Suprapubic skin (tissue), 4 donors: ENCODE data around the gene MYO9A. TPM values are rescaled to one million over a fixed set of nuclear protein-coding genes. Genes with fewer than 3 reads are reported as not detected.

Source experiments
- DNase-seq, 2 donors: peaks; one replicate each; pipeline ENCODE4 v3.0.0-alpha.2; 2019; ENCODE audit warnings: low spot score in 2 of 2
- H3K27ac ChIP-seq: fragments of 200-600 bp; sonication (generic); one replicate; pipeline ENCODE4 v1.5.1; 2019
- H3K27me3 ChIP-seq: fragments of 200-600 bp; sonication (generic); one replicate; pipeline ENCODE4 v1.5.1; 2019
- H3K36me3 ChIP-seq: fragments of 200-600 bp; sonication (generic); one replicate; pipeline ENCODE4 v1.5.1; 2019
- H3K4me1 ChIP-seq: fragments of 200-600 bp; sonication (generic); one replicate; pipeline ENCODE4 v1.5.1; 2019
- H3K4me3 ChIP-seq: fragments of 200-600 bp; sonication (generic); one replicate; pipeline ENCODE4 v1.5.1; 2019; ENCODE audit warnings: mild to moderate bottlenecking
- H3K9me3 ChIP-seq: fragments of 200-600 bp; sonication (generic); one replicate; pipeline ENCODE4 v1.5.1; 2019
- EP300 ChIP-seq: sonication (generic); formaldehyde crosslinking; IDR thresholded peaks from one replicate; pipeline ENCODE4 v1.6.1; 2017; ENCODE audit warnings: antibody characterized with exemption
- POLR2A ChIP-seq, 2 donors: fragments of 450-650 bp; IDR thresholded peaks; one replicate each; pipeline ENCODE4 v1.6.1; 2017; ENCODE audit warnings: antibody characterized with exemption in 2 of 2, mild to moderate bottlenecking in 2 of 2, moderate library complexity in 2 of 2
- POLR2AphosphoS5 ChIP-seq, 3 donors: sonication (generic); formaldehyde crosslinking; IDR thresholded peaks; one replicate each; pipeline ENCODE4 v1.6.1; 2017; ENCODE audit warnings: antibody characterized with exemption in 3 of 3
- WGBS: methylation state at CpG from one replicate; pipeline ENCODE4 v1.1.5; 2018; 5-methylcytosine and 5-hydroxymethylcytosine counted together
- total RNA-seq, 4 donors: library from RNA; depleted of rRNA; stranded (reverse); fragments of >200 nt; gene quantifications; one replicate each; pipeline ENCODE4 v1.1.0, GENCODE V29; 2016
- TF ChIP-seq, protein P1 (sequence below), 2 donors: fragments of 200-600 bp in 1 of 2; fragments of 450-650 bp in 1 of 2; sonication (generic) in 1 of 2; IDR thresholded peaks; one replicate each; pipeline ENCODE4 v1.5.1; 2016 to 2019; ENCODE audit warnings: antibody characterized with exemption in 2 of 2, mild to moderate bottlenecking in 1 of 2, moderate library complexity in 1 of 2

Gene MYO9A
- total RNA-seq, 4 donors from 2014 or later: 54.0 to 89.7 (median 61.8) TPM

DNA sequence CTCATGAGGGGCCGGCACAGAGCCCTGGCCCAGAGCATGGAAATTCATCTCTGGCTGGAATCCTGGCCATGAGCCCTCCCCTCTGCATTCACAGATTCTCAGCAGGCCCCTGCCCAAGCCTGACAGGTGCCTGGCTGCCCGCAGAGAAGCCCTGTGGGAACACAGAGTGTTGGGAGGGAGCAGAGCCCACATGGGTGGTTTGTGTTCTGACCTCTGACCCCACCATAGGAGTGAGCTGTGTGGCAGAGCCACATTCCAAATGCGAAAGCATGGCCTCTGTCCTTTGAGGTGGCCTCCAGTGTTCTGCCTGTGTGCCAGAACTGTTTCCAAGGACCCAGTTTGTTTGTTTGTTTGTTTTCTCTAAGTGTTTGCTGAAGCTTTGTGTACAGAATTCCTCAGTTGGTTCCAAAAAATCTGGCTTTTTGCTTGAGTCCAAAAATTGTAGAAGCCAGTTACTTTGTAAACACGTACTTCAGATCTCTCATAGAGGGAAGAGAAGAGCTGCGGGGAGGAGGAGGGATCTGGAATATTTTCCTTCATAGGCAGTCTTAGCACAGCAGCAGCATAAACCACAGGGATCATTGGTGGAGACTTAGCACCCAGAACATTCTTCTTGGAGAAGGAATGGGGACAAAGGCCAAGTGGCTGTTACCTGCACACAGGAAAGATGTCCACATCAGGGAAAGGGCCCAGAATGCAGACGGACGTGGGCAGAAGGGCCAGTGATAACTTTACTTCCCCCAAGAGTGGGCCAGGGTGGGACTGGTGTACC lies 43.6 kb upstream of the MYO9A start:
- no peaks in the 10 kb centered on the region for H3K36me3 ChIP-seq
- no peaks in the 10 kb centered on the region for H3K27me3 ChIP-seq
- 87% methylated on average over 7 of the region's 7 CpGs for WGBS
- H3K4me1 ChIP-seq: no peaks in the 10 kb centered on the region
- no peak overlapping the region for H3K4me3 ChIP-seq
- no peak for DNase-seq
- no peak overlapping the region for H3K27ac ChIP-seq
- H3K9me3 ChIP-seq: no peaks in the 10 kb centered on the region
- TF ChIP-seq POLR2AphosphoS5 (IDR thresholded peaks at IDR 0.05): no peak
- TF ChIP-seq, protein P1, sequence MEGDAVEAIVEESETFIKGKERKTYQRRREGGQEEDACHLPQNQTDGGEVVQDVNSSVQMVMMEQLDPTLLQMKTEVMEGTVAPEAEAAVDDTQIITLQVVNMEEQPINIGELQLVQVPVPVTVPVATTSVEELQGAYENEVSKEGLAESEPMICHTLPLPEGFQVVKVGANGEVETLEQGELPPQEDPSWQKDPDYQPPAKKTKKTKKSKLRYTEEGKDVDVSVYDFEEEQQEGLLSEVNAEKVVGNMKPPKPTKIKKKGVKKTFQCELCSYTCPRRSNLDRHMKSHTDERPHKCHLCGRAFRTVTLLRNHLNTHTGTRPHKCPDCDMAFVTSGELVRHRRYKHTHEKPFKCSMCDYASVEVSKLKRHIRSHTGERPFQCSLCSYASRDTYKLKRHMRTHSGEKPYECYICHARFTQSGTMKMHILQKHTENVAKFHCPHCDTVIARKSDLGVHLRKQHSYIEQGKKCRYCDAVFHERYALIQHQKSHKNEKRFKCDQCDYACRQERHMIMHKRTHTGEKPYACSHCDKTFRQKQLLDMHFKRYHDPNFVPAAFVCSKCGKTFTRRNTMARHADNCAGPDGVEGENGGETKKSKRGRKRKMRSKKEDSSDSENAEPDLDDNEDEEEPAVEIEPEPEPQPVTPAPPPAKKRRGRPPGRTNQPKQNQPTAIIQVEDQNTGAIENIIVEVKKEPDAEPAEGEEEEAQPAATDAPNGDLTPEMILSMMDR (IDR thresholded peaks at IDR 0.05): no peak
- TF ChIP-seq POLR2A (IDR thresholded peaks at IDR 0.05): no peak
- no peak for TF ChIP-seq EP300

DNA sequence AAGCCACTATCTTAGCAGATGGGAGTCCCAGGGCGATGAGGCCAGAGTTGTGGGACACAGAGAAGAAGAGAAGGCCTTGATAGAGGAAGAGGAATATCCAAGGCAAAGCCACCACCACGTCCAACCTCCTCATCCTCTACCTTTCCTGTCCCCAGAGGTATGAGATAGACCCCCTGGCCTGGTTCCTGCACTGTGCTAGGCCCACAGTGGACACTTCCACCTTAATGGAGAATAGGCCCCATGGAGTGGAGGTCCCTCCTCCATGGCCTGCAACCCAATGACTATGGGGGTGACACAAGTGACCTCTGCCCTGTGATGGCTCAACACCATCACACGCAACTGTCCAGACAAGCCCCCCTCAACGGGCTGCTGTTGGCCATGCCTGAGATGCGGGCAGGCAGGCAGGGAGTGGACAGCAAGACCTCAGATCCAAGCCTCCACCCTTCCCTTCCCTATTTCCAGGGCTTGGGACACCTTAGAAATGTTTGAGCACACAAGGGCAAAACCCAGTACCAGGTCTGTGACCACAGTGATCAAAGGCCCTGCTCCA lies 42.8 kb upstream of the MYO9A start:
- Histone ChIP-seq H3K4me1 (peaks cover 2% of the 10 kb centered on the region), H3K9me3 (no peaks in the 10 kb centered on the region), H3K27me3 (no peaks in the 10 kb centered on the region), H3K36me3 (no peaks in the 10 kb centered on the region), H3K4me3 (no peak overlapping the region), H3K27ac (no peak overlapping the region)
- 88% methylated on average over 5 of the region's 5 CpGs for WGBS
- TF ChIP-seq POLR2AphosphoS5 (IDR thresholded peaks at IDR 0.05) (no peak), POLR2A (IDR thresholded peaks at IDR 0.05) (no peak), EP300 (no peak)
- TF ChIP-seq, protein P1 (IDR thresholded peaks at IDR 0.05): no peak
- DNase-seq: no peak

DNA sequence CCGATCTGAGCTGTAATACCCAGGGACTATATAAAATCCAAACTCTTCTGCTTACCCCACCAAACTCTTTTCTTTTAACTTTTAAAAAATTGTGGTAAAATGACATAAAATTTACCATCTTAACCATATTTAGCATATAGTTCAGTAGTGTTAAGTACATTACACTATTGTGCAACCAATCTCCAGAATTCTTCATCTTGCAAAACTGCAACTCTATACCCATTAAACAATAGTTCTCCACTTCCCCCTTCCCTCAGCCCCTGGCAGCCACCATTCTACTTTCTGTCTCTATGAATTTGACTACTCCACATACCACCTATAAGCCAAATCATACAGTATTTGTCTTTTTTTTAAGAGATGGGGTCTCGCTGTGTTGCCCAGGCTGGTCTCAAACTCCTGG lies 39.0 kb upstream of the MYO9A start:
- H3K27me3 ChIP-seq: no peaks in the 10 kb centered on the region
- no peaks in the 10 kb centered on the region for H3K36me3 ChIP-seq
- H3K27ac ChIP-seq: no peak overlapping the region
- no peak overlapping the region for H3K4me3 ChIP-seq
- H3K4me1 ChIP-seq: peaks cover 19% of the 10 kb centered on the region
- TF ChIP-seq POLR2A (IDR thresholded peaks at IDR 0.05): no peak
- H3K9me3 ChIP-seq: no peaks in the 10 kb centered on the region
- WGBS: 97% methylated on average over 2 of the region's 2 CpGs
- no peak for DNase-seq

DNA sequence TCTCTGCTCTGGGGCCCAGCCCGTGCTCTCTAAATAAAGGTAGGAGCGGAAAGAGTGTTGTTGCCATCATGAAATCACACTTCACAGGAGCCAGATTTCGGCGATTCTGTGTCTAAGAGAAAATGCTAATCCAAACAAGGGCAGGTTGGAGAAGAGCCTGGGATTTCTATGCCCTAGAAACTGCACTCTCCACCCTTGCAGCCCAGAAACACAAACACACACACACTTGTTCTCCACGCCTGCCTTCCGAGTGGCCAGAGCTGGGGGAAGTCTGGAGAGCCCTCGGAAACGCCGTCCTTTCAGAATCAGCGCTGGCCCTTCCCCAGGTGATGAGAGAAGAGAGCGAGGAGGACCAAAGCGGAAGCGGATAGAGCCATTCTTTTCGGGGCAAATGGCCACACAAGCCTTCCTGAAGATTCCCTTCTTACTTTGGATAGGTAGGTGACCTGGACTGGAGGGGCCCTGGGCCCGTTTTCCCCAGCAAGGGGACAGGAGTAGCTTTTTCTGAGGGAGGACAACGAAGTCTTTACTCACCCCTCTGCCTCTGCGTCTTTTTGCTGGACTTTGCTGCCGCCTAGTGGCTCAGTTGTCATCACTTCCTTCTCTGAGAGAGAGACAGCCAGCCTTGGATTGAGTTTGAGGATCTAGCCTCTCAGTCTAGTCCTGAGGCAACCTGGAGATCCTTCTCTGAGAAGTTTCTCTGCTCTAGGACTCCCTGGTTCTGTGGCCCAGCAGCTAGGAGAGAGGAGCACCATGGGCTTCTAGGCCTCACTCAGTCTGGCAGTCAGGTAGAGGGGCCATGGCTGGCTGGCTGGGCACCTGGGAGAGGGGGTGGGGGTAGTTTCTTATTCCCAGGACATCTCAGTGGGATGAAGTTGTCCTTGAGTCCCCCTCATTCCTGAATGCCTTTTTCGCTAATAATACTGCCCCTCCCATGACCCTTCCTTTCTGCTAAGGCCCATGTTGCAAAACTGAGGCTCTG lies 38.0 kb upstream of the MYO9A start:
- Histone ChIP-seq H3K4me1 (peaks cover 19% of the 10 kb centered on the region), H3K27ac (peak overlapping the region; percentile 31), H3K36me3 (no peaks in the 10 kb centered on the region), H3K27me3 (no peaks in the 10 kb centered on the region), H3K4me3 (peak overlapping the region; percentile 52), H3K9me3 (no peaks in the 10 kb centered on the region)
- WGBS: 4% methylated on average over 19 of the region's 19 CpGs
- TF ChIP-seq POLR2A (IDR thresholded peaks at IDR 0.05) (no peak), EP300 (no peak), POLR2AphosphoS5 (IDR thresholded peaks at IDR 0.05) (no peak)
- TF ChIP-seq, protein P1 (IDR thresholded peaks at IDR 0.05): peak; percentile 66 to 72
- DNase-seq: peak; percentile 87 to 89

DNA sequence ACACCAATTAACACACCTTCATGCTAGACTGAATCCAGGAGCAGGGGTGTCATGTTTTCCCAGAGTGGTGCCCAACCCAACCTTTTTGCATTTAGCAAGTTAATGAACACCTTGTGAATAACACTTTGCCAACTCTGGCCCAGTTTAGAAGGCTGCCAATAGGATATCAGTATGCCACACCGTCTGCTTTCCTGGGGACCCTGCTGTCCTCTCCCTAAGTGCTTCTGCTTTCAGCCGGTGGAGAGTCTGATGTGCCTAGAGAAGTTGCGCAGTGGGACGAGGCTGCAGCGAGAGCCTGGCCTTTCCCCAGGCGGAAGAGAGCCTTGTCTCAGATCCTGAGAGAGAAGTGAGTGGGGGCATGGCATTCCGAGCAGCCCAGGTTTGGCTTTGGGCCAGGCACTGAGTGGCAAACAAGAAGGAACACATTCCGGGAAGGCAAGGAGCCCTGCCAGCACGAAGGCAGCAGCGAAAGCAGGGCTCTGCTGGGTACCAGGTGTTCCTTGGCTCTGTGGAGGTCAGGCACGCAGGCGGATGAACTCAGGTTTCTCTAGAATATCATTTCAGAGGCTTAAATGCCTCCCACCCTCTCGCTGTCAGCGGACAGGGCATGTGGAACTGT lies 37.2 kb upstream of the MYO9A start:
- Histone ChIP-seq H3K4me3 (peak overlapping the region; percentile 52), H3K36me3 (no peaks in the 10 kb centered on the region), H3K27me3 (no peaks in the 10 kb centered on the region), H3K27ac (peak overlapping the region; percentile 31), H3K4me1 (peaks cover 19% of the 10 kb centered on the region), H3K9me3 (no peaks in the 10 kb centered on the region)
- TF ChIP-seq EP300 (no peak), POLR2A (IDR thresholded peaks at IDR 0.05) (no peak), POLR2AphosphoS5 (IDR thresholded peaks at IDR 0.05) (no peak)
- TF ChIP-seq, protein P1 (IDR thresholded peaks at IDR 0.05): no peak
- DNase-seq: peak in 1 of 2 donors; percentile 81
- 13% methylated on average over 13 of the region's 14 CpGs for WGBS
